ENCODE data around the gene SMIM44. TPM values are rescaled to one million over a fixed set of nuclear protein-coding genes. Genes with fewer than 3 reads are reported as not detected.

Gene SMIM44
- total and polyA plus RNA-seq, 9 of the 15 experiments (the other 6 are each of a cell fraction or from before 2014, with no cell fraction given): not detected

- Histone ChIP-seq H2AFZ (ENCODE audit: low read depth, low read length) (no peak overlapping the region), H3K9ac (ENCODE audit: insufficient read depth in 1 of 2, low read depth in 2 of 2, low read length in 2 of 2) (peak overlapping the region in 1 of 2 experiments; percentile 55; a peak in 1 of 4 replicates), H3K9me1 (ENCODE audit: control insufficient read depth, insufficient read depth, low read length) (no peaks in the 10 kb centered on the region), H3K27ac (ENCODE audit: extremely low read depth, low read depth, low read length) (peak overlapping the region; percentile 2; the same call in 2 of the 3 replicates), H3K36me3 (ENCODE audit: control insufficient read depth, insufficient read depth, low read length) (peaks cover 89% of the 10 kb centered on the region), H3K4me1 (replicated peaks in 1 of 2; ENCODE audit: control insufficient read depth in 2 of 2, insufficient read depth in 2 of 2, low read length in 2 of 2) (peaks cover 3 to 29% of the 10 kb centered on the region in 2 experiments; a peak in 2 of 5 replicates), H3K27me3 (ENCODE audit: control insufficient read depth in 2 of 2, insufficient read depth in 2 of 2, low read length in 2 of 2) (no peaks in the 10 kb centered on the region), H3K79me2 (ENCODE audit: control insufficient read depth, insufficient read depth, low read length) (peaks cover 11% of the 10 kb centered on the region; the same call in 2 of the 3 replicates), H3K4me2 (ENCODE audit: insufficient read depth, low read length) (no peak overlapping the region), H3K4me3 (no peak overlapping the region), H3K9me3 (replicated peaks; ENCODE audit: control insufficient read depth, insufficient read depth, low read depth, low read length) (no peaks in the 10 kb centered on the region), H4K20me1 (replicated peaks; ENCODE audit: control insufficient read depth, insufficient read depth, low read length) (peaks cover 8% of the 10 kb centered on the region)
- POLR2A ChIA-PET: no interaction called here
- CTCF ChIA-PET (ENCODE audit: low intra/inter-chr PET ratio): interaction anchor here (0.6 kb wide), 1 partner anchor 324 kb away, joined by 3 read pairs; no protein-coding TSS in a partner anchor
- WGBS (ENCODE audit: insufficient coverage, low coverage, missing lambda C conversion rate): 43% methylated on average over 12 of the region's 12 CpGs
- BruUV-seq (replicated peaks): no TSS peak
- DNase-seq (ENCODE audit: extremely low read depth in 1 of 4, low spot score in 3 of 4) (peak in 1 of 4 experiments; percentile 59), FAIRE-seq (peak; percentile 71), ATAC-seq (peak; percentile 80)
- intact Hi-C loops (cut with micrococcal nuclease) (no loop called here), in situ Hi-C loops (cut with MboI) (no loop called here)
- TF ChIP-seq ZBTB9 (CRISPR knock-in tag; IDR thresholded peaks at IDR 0.05) (peak; percentile 63; the same call in 1 of the 2 replicates), ZBTB40 (IDR thresholded peaks at IDR 0.05) (peak; percentile 99), ZBTB40 (CRISPR knock-in tag; IDR thresholded peaks at IDR 0.05) (peak; percentile 99), ZKSCAN8 (CRISPR knock-in tag; IDR thresholded peaks at IDR 0.05) (peak; percentile 74; the same call in 1 of the 2 replicates), ZNF766 (CRISPR knock-in tag; conservative IDR thresholded peaks at IDR 0.05) (no peak), ARID1B (IDR thresholded peaks at IDR 0.05) (0 out of 2 replicates have a peak, but pooled peaks have one; percentile 6), HEY1 (CRISPR knock-in tag; IDR thresholded peaks at IDR 0.05; ENCODE audit: borderline replicate concordance) (no peak), CTCF (IDR thresholded peaks at IDR 0.05 in 2 of 3, conservative IDR thresholded peaks at IDR 0.05 in 1 of 3; ENCODE audit: insufficient read depth in 2 of 3, low read depth in 1 of 3, low read length in 3 of 3) (no peak), NRF1 (conservative IDR thresholded peaks at IDR 0.05 in 1 of 2, IDR thresholded peaks at IDR 0.05 in 1 of 2) (peak; percentile 20 to 32; a peak in 1 of 4 replicates)
Measured at GRCh38 chr19:3450796-3451411, 32.3 kb downstream of the SMIM44 start.

Measured in K562 (cell line).